Liver (tissue), 9 donors: ENCODE data around the gene MXRA8. TPM values are rescaled to one million over a fixed set of nuclear protein-coding genes. Genes with fewer than 3 reads are reported as not detected.

ENCODE experiments used
- DNase-seq: peaks from one replicate; pipeline ENCODE4 v3.0.0-alpha.2; 2017; ENCODE audit warnings: low spot score
- H3K27ac ChIP-seq, 2 donors: one replicate each; pipeline ENCODE4 v1.7.0; 2013; ENCODE audit warnings: inconsistent platforms in 2 of 2, low read length in 2 of 2, control low read depth in 1 of 2, low read depth in 1 of 2, mild to moderate bottlenecking in 1 of 2
- H3K27me3 ChIP-seq, 4 donors: one replicate each; pipeline versions ENCODE4 v1.6.1 to v1.7.0; 2013; ENCODE audit warnings: low read length in 3 of 4, inconsistent platforms in 1 of 4, mild to moderate bottlenecking in 1 of 4, moderate library complexity in 1 of 4; ENCODE audit not compliant: control insufficient read depth in 4 of 4, insufficient read depth in 4 of 4
- H3K36me3 ChIP-seq, 4 donors: one replicate each; pipeline versions ENCODE4 v1.6.1 to v1.7.0; 2013; ENCODE audit warnings: low read length in 3 of 4, mild to moderate bottlenecking in 3 of 4, low read depth in 1 of 4, moderate library complexity in 1 of 4; ENCODE audit not compliant: control insufficient read depth in 4 of 4, insufficient read depth in 3 of 4
- H3K4me1 ChIP-seq, 4 donors: one replicate each; pipeline versions ENCODE4 v1.6.1 to v1.7.0; 2013; ENCODE audit warnings: low read length in 3 of 4, mild to moderate bottlenecking in 3 of 4, moderate library complexity in 1 of 4; ENCODE audit not compliant: control insufficient read depth in 4 of 4, insufficient read depth in 4 of 4
- H3K4me3 ChIP-seq, 3 donors: one replicate each; pipeline versions ENCODE4 v1.6.1 to v1.7.0; 2013; ENCODE audit warnings: low read length in 3 of 3, control low read depth in 1 of 3, low read depth in 1 of 3, mild to moderate bottlenecking in 1 of 3
- H3K9ac ChIP-seq, 2 donors: one replicate each; pipeline ENCODE4 v1.7.0; 2013; ENCODE audit warnings: low read length in 2 of 2, mild to moderate bottlenecking in 2 of 2, moderate library complexity in 2 of 2, control low read depth in 1 of 2, low read depth in 1 of 2
- H3K9me3 ChIP-seq, 4 donors: one replicate each; pipeline versions ENCODE4 v1.6.1 to v1.7.0; 2013; ENCODE audit warnings: low read length in 3 of 4; ENCODE audit not compliant: control insufficient read depth in 4 of 4
- ATF3 ChIP-seq: IDR thresholded peaks from 2 replicates; pipeline ENCODE4 v1.6.1; 2016; ENCODE audit warnings: antibody characterized with exemption
- CTCF ChIP-seq: fragments of 150-350 bp; IDR thresholded peaks from 2 replicates; pipeline ENCODE4 v1.5.1; 2017; ENCODE audit warnings: improper control_type of control experiment, low read depth, low read length; ENCODE audit not compliant: missing input control
- EGR1 ChIP-seq, 2 donors: IDR thresholded peaks; 2 replicates each; pipeline ENCODE4 v1.6.1; 2016 to 2018; ENCODE audit warnings: antibody characterized with exemption in 2 of 2, low read depth in 2 of 2
- FOXA2 ChIP-seq: IDR thresholded peaks from 2 replicates; pipeline ENCODE4 v1.6.1; 2016; ENCODE audit warnings: antibody characterized with exemption
- GABPA ChIP-seq, 2 donors: IDR thresholded peaks in 1 of 2; conservative IDR thresholded peaks in 1 of 2; 2 replicates each; pipeline ENCODE4 v1.6.1; 2016; ENCODE audit warnings: antibody characterized with exemption in 2 of 2, mild to moderate bottlenecking in 1 of 2, moderate library complexity in 1 of 2
- HNF4A ChIP-seq, 2 donors: conservative IDR thresholded peaks; 2 replicates each; pipeline ENCODE4 v1.6.1; 2016; ENCODE audit warnings: antibody characterized with exemption in 2 of 2, mild to moderate bottlenecking in 2 of 2
- HNF4G ChIP-seq: IDR thresholded peaks from 2 replicates; pipeline ENCODE4 v1.6.1; 2016; ENCODE audit warnings: antibody characterized with exemption
- JUND ChIP-seq, 2 donors: IDR thresholded peaks; 2 replicates each; pipeline ENCODE4 v1.6.1; 2016; ENCODE audit warnings: antibody characterized with exemption in 2 of 2
- MAX ChIP-seq: IDR thresholded peaks from 2 replicates; pipeline ENCODE4 v1.6.1; 2016; ENCODE audit warnings: antibody characterized with exemption
- NR2F2 ChIP-seq: IDR thresholded peaks from 2 replicates; pipeline ENCODE4 v1.6.1; 2016; ENCODE audit warnings: antibody characterized with exemption
- RAD21 ChIP-seq, 2 donors: IDR thresholded peaks; 2 replicates each; pipeline ENCODE4 v1.6.1; 2016; ENCODE audit warnings: antibody characterized with exemption in 2 of 2, mild to moderate bottlenecking in 2 of 2
- RXRA ChIP-seq, 2 donors: IDR thresholded peaks; 2 replicates each; pipeline ENCODE4 v1.6.1; 2017 to 2018; ENCODE audit warnings: antibody characterized with exemption in 2 of 2, mild to moderate bottlenecking in 1 of 2
- SP1 ChIP-seq: IDR thresholded peaks from 2 replicates; pipeline ENCODE4 v1.6.1; 2018; ENCODE audit warnings: antibody characterized with exemption, mild to moderate bottlenecking
- TAF1 ChIP-seq: conservative IDR thresholded peaks from 2 replicates; pipeline ENCODE4 v1.6.1; 2016; ENCODE audit warnings: antibody characterized with exemption, mild to moderate bottlenecking
- YY1 ChIP-seq: IDR thresholded peaks from 2 replicates; pipeline ENCODE4 v1.6.1; 2016; ENCODE audit warnings: antibody characterized with exemption, mild to moderate bottlenecking
- ZBTB33 ChIP-seq: IDR thresholded peaks from 2 replicates; pipeline ENCODE4 v1.6.1; 2016; ENCODE audit warnings: antibody characterized with exemption
- WGBS: extraction: QIAGEN DNeasy Blood & Tissue Kit; methylation state at CpG from one replicate; pipeline ENCODE4 v1.1.7; 2013; 5-methylcytosine and 5-hydroxymethylcytosine counted together
- polyA plus RNA-seq, 2 donors: library from polyadenylated mRNA; stranded (reverse) in 1 of 2; unstranded in 1 of 2; fragments of 200-250 nt in 1 of 2; fragments of >200 nt in 1 of 2; fragmentation: Nextera tagmentation in 1 of 2; extraction: Ambion mirVana in 1 of 2; gene quantifications; one replicate each; pipeline versions ENCODE4 v1.2.1 to v1.2.3, GENCODE V29; 2013 to 2015
- total RNA-seq, 2 donors: library from RNA; depleted of rRNA; stranded (reverse); fragments of >200 nt; gene quantifications; one replicate each; pipeline ENCODE4 v1.2.3, GENCODE V29; 2014
- donor health status: healthy.
- donor health status: healthy.
- donor health status: healthy.
- donor health status: healthy.
- donor health status: healthy.

Gene MXRA8
- total and polyA plus RNA-seq, 4 donors, result 1.8 to 5.9 (median 4.2) TPM

- DNase-seq, result no peak
- Histone ChIP-seq H3K4me3 (no peak overlapping the region), H3K27ac (no peak overlapping the region), H3K36me3 (peaks cover 3 to 38% (median 19%) of the 10 kb centered on the region in 4 donors), H3K4me1 (peaks cover 2 to 14% (median 9%) of the 10 kb centered on the region in 4 donors), H3K9me3 (no peaks in the 10 kb centered on the region), H3K27me3 (no peaks in the 10 kb centered on the region), H3K9ac (no peak overlapping the region)
- no peak for TF ChIP-seq FOXA2
- no peak for TF ChIP-seq RXRA (IDR thresholded peaks at IDR 0.05)
- TF ChIP-seq MAX, result no peak
- TF ChIP-seq ATF3, result no peak
- TF ChIP-seq EGR1 (IDR thresholded peaks at IDR 0.05; ENCODE audit: low read depth in 2 of 2), result no peak
- no peak for TF ChIP-seq RAD21 (IDR thresholded peaks at IDR 0.05)
- TF ChIP-seq SP1, result no peak
- TF ChIP-seq CTCF, result no peak
- TF ChIP-seq ZBTB33, result no peak
- no peak for TF ChIP-seq HNF4A (conservative IDR thresholded peaks at IDR 0.05)
- no peak for TF ChIP-seq GABPA (IDR thresholded peaks at IDR 0.05 in 1 of 2, conservative IDR thresholded peaks at IDR 0.05 in 1 of 2)
- 94% methylated on average over 49 of the region's 49 CpGs for whole genome bisulfite sequencing
These were observed 45.7 kb downstream of the MXRA8 start for GRCh38 chr1:1312450-1313314.

- peaks cover 3 to 38% (median 18%) of the 10 kb centered on the region in 4 donors for H3K36me3 ChIP-seq
- no peak overlapping the region for H3K4me3 ChIP-seq
- 92% methylated on average over 22 of the region's 22 CpGs for WGBS
- no peak overlapping the region for H3K27ac ChIP-seq
- H3K4me1 ChIP-seq, result peaks cover 7 to 24% (median 16%) of the 10 kb centered on the region in 4 donors
- no peaks in the 10 kb centered on the region for H3K9me3 ChIP-seq
- no peak for DNase-seq
- no peaks in the 10 kb centered on the region for H3K27me3 ChIP-seq
- H3K9ac ChIP-seq, result no peak overlapping the region
- TF ChIP-seq HNF4A (conservative IDR thresholded peaks at IDR 0.05) (no peak), YY1 (no peak), NR2F2 (no peak), ZBTB33 (no peak), HNF4G (no peak), SP1 (no peak), FOXA2 (no peak), RAD21 (IDR thresholded peaks at IDR 0.05) (no peak), JUND (IDR thresholded peaks at IDR 0.05) (no peak), CTCF (no peak), TAF1 (no peak)
These were observed 46.9 kb downstream of the MXRA8 start for GRCh38 chr1:1311107-1312104.
